Stimulated activated CD4-positive, alpha-beta T cell treated with anti-CD3 and anti-CD28 coated beads, Interleukin-15, amount 100 ng/mL, for 48 hours (primary cell): Measurements from ENCODE around the gene PDE7B.

Source experiments
- DNase-seq, 2 donors: peaks; one replicate each; pipeline ENCODE4 v3.0.0-alpha.2; 2020; ENCODE audit warnings: low read depth in 2 of 2

Gene PDE7B

DNA sequence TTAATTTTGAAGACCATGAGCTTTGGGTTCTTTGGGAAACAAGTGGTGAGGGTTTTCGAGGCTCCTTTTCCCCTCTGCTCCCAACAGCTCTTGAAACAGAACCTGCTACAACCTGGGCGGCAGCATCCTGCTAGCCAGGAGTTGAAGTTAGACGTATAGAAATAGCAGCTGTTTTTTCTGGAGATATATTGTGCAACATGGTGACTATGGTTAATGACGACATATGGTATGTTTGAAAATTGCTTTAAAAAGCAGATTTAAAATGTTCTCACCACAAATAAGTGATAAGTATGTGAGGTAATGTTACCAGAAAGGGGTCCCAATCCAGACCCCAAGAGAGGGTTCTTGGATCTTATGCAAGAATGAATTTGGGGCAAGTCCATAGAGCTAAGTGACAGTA is 138.9 kb downstream of the PDE7B start:
- no peak for DNase-seq

DNA sequence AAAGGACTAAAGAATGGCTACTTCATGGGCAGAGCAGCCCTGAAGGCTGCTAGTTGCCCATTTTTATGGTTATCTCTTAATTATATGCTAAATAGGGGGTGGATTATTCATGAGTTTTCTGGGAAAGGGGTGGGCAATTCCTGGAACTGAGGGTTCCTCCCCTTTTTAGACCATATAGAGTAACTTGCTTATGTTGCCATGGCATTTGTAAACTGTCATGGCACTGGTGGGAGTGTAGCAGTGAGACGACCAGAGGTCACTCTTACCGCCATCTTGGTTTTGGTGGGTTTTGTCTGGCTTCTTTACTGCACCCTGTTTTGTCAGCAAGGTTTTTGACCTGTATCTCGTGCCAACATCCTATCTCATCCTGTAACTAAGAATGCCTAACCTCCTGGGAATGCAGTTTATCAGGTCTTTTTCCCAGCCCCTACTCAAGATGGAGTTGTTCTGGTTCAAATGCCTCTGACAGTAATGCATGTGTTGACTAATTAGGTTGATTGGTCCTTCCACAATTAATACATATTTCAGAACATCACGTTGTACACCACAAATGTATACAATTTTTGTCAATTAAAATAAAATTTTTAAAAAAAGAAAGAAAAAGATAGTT is 139.5 kb downstream of the PDE7B start:
- DNase-seq: no peak

DNA sequence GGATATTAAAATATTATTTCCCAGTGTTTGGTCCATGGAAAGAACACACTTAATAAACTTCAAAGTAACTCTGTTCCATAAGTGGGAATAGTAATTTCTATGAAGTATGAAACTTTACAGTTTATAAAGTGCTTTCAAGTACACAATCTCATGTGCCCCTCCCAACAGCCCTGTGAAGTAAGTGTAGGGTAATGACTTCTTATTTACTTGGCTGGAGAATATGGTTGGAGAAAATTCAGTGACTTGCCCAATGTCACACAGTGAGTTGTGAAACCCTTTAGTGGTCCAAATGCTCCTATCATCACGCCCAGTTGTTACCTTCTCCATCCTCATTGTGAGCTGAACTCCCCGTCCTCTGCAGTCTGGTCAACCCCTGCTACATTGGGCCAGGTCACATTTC is 141.2 kb downstream of the PDE7B start:
- no peak for DNase-seq

DNA sequence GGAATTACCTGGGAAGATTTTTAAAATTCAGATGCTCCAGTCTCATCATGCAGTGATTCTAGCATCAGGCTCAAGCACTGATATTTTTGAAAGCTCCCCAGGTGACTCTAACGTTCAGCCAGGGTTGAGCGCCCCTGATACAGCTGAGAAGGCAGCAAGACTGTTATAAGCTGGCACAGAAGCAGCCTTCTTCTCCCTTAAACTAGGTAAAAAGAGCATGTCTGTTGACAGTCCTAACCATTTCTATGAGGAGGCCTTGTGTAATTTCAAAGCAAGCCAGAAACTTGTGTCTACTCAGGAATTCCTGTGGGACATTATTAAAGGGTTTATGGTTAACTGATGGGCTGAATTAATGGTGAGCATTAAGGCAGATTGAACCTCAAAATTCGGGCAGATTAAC is 141.9 kb downstream of the PDE7B start:
- DNase-seq: no peak

DNA sequence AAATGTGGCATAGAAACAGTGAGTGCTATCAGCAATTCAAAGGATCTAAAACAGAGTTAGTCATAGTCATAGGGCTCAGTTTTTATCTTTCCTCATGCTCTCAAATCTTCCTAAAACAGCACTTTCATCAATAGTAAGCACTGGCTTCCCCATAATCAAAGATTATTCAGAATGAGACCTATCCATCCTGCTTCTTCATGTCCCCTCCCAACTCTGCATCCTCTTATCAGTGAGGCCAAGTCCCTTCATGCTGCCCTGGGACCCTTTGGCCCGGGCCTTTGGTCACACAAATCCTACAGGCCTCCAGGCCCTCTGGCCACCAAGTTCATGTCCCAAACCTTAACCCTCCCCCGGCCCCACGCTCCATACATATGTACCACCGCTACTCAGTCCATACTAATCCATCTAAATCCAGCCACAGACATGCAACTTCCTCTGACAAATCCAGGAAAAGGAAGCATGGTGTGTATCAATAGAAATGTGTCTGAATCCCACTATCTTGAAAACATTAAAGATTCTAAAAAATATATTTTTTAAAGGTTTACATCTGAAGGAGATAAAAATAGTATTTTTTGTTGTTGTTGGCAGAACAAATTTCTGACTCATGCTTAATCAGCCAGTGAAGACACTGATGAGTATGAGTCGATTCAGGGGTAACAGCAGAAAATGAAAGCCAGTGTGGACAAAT is 143.5 kb downstream of the PDE7B start:
- DNase-seq: no peak

DNA sequence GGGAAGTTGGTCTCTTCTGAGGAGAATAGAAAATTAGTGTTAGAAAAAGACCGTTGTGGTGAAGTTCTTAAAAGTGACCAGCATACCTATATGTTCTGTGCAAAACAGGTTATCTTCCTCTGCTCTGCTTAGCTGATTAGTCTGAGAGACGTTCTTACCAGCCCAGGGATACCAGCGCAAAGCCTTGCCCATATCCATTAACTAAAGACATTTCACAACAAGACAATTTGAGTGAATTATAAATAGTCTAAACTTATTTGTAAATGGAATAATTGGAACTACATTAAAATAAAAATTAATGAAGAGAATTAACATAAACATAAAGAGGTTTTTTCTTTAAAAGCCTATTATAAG is 144.0 kb downstream of the PDE7B start:
- DNase-seq: no peak

DNA sequence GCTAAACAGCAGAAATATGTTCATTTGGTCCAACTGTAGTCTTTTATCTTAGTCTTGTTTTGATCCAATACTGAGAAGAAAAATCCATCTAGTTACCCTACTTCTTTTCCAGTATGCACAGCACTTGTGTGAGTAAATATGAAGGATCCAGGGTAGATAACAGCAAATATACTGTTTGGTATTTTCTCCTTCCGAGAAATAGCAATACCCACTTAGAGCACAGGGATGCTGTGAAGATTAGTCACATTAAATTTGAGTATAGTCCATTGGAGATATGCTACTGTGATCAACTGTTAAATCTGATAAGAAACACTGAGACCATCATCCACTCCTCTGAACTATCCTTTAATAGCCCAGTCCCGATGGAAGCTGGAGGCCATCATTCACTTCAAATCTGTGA is 145.2 kb downstream of the PDE7B start:
- no peak for DNase-seq

DNA sequence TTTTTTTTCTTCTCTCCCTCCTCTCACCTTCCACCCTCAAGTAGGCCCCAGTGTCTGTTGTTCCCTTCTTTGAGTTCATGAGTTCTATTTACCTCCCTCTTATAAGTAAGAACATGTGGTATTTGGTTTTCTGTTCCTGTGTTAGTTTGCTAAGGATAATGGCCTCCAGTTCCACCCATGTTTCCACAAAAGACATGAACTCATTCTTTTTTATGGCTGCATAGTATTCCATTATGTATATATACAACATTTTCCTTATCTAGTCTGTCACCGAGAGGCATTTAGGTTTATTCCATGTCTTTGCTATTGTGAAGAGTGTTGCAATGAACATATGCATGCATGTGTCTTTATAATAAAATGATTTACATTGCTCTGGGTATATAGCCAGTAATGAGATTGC is 147.9 kb downstream of the PDE7B start:
- no peak for DNase-seq

DNA sequence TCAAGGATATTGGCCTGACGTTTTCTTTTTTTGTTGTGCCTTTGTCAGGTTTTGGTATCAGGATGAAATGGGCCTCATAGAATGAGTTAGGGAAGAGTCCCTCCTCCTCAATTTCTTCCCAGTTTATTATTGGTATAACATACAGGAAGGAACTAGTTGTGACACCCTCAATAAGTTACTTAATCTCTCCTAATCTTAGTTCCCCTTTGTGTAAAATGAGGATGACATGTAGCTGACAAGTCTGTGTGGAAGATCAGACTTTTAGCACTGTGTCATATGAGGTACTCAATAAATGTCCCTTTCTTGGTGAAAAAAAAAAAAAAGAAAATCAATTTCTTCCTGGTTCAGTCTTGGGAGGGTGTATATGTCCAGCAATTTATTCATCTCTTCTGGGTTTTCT is 155.8 kb downstream of the PDE7B start:
- no peak for DNase-seq

DNA sequence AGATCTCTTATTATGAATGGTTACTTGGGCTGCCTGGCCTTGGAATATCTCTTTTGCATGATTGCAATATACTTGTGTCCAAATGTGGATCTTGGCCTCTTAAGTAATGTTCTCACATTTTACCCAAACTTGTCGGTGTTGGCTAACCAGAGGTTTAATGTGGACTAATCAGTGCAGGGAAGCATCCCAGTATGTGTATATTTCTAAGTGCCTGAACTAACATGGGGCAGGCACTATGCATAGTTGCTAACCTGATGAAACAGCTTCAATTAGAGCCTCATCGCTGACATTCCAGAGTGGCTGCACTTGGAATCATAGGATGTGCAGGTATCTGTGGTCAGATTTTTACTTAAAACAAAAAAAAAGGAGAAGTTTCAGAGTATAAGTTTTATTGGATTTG is 160.0 kb downstream of the PDE7B start:
- no peak for DNase-seq

DNA sequence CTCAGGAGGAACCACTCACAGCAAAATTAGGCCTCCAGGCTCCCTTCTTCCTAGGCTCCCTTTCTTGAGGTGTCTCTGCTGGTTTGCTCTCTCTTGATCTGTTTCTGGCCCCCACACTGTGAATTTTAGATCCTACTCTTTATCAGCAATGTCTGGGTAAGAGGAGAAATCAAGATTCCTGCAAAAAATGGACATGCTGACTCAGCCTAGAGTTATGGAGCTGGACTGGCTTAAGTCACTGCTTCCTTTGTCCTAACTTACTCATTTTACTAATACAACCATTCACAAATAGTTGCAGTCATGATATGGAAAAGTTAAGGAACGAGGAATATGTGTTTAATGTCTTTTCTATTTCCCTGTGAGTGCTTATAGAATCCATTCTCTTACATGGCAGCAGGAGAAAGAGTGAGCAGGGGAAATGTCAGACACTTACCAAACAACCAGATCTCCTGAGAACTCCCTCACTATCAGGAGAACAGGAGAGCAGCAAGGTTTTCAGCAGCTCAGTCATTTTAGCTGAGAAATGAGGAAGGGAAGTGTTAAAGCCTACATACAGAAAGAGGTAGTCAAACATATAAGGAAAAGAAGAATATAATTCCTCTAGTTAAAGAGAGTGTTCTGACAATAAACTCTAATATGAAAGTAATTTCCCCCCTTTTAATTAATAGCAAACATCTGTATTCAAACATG is 160.8 kb downstream of the PDE7B start:
- no peak for DNase-seq

DNA sequence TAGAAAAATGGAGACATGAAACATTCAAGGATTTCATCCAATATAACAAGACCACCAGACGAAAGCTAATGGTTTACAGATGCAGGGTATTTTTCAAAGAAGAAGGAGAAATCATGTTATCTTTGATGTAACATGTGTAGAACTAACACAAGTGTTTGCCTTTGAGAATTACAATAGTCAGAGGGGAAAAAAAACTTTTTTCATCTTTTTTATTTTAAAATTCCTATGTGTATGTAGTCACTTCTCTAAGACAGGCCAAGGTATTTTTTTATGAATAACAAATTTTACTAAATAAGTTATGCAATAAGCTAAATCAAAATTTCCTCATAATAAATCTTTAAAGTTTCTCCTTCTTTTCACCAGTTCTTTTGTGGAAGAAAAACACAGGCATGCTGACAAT is 161.4 kb downstream of the PDE7B start:
- DNase-seq: no peak

DNA sequence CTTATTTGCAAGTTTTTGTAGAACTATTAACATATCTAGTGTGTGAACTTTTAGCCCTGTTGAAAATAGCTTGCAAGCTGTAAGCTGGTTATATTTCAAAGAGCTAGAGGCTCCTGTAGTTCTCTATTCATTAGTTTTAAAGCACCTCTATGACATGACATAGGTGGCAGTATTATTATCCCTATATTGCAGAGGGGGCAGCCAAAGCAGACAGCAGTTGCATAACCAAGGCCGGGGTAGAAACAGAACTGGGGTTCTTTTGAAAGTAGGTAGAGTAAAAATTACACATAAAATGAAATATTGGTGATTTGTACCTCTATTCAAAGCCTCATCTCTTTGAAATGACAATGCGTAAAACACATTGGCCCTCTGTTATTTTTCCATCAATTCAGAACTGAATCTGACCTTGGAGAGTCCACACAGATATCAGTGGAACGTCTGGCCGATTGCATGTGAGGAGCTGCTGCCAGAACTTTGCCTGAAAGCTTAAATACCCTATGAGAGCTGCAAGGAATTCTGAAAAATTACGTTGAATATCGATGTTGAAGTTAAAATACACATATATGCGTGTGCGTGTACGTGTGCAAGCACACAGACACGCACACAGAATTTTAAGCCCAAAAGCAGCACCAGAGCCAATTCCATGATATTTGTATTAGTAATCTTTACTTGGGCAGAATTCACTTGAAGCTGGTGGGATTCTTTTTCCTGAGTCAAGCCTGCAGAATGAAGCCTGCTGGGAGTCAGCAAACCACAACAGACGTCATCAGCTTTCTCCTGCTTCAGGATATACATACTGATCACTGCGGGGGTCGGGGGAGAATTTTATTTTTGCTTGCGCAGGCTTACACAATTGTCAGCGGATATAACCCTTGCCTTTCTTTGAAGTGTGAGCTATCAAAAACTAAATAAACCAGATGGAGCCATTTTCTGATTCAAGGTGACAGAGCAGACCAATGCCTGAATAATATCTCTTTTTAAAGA is 163.2 kb downstream of the PDE7B start:
- DNase-seq: no peak

DNA sequence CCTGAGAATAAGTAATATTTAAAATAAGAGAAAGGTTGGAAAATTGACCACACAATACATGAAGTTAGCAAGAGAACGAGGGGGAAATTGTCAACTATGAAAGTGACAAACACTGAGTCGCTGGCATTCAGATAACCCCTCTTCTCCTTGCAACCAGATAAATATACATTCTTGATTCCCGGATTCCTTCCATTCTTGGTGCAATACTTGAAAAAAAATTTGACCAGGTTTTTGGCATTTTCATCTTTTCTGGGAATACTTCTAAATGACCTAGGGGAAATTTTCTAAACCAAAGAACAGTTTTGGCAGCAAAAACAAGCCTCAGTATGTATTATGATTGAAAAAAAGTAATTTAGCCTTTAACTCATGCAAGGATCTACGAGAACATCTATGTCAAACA is 164.0 kb downstream of the PDE7B start:
- DNase-seq: no peak

DNA sequence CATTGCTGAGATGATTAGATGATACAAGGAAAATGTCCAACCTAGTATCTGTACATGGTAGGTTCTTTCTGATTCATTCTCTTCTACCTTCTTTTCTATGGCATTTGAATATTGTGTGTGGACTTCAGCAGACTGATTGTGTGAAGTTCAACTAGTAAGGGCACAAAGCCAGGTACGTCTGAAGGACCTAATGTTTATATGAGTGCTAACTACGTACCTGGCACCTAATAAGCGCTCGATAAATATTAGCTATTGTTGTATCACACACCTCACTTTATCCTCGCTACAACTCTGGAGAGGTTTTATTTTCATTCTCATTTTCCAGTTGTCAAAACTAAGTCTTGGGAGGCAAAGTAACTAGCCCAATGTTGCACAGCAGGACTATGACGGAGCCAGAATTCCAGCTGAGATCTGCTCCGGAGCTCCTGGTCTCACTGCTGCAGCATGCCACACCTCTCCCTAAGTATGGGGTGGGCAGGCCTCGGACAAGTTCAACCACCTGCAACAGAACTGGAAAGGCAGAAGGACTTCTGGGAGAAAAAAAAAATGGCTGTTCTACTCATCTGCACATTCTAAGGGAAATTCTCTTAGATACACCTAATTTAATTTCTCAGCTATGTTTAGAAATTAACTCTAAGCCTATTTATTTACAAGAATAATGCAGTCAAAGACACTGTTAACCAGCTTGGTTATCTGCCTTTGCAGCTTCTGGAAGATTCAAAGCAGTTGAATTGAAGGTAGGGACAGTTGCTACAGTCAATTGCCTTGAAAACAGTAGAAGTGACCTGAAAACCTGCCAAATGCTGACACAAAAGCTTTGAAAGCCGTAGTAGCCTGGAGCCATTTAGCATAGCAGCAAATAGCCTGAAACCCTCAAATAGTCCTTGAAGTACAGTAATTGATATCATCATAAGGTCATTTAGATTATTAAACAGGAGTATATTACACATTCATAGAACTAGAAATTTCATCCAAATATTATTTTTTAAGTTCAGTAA is 165.0 kb downstream of the PDE7B start:
- no peak for DNase-seq

DNA sequence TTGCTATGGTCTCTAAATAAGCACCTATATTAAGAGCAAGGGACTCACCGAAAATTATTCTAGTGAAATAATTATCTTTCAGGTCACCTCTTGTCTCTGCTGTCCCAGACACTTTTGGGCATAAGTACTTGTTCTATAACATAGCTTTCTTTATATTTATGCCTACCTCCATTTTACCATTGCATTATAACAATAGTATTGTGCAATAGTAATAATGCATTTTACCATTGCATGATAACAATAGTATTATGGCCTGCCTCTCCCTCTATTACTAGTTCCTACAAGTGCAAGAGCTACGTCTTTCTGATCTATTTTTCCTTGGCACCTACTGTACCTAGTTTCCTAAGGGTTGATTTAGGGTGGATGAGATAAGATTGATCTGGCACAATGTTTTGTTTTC is 169.2 kb downstream of the PDE7B start:
- DNase-seq: no peak

DNA sequence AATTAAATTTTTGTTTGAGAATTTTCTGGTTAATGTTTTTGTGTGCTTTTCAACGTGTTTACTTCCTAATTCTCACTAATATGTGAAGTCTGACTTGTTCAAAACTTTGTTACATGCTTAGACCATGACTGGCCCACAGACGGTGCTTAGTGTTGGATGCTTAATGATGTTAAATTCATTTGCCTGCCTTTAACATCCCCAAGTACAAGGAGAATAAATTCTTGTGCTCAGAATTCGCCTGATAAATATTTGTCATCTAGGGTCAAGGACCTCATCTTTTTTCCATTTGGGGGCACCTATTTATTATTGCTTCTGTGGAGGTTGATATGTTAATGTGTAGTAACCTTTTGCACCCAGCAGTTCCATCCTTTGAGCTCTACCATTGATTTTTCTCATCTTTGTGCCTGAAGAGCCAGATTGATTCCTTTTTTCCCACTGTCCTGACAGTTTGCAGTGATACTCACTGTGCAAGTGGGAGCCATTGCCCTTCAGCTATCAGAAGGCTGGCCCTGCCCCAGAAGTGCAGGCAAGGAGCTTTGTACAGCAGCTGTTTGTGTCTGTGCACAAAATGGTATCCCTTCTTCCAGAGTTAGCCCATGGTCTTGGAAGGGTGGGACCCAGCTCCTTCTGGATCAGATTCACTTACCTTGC is 170.8 kb downstream of the PDE7B start:
- DNase-seq: no peak

DNA sequence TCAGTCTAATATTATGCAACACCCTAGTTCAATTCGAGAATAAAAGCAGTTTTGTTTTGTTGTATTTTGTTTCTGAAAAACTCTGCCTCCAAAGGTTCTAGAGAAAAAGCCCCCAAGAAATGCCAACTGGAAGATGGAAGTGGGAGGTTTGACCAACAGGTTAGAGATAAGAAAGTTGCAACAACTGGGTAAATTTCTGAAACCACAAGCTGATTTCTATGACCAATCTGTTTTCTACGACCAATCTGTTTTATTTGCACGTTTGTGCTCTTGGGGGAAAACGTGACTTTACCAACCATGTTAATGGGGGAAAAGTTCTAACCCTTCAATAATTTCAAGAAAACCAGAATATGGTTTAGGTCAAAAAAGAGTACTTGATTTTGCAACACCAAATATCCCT is 173.2 kb downstream of the PDE7B start:
- no peak for DNase-seq

DNA sequence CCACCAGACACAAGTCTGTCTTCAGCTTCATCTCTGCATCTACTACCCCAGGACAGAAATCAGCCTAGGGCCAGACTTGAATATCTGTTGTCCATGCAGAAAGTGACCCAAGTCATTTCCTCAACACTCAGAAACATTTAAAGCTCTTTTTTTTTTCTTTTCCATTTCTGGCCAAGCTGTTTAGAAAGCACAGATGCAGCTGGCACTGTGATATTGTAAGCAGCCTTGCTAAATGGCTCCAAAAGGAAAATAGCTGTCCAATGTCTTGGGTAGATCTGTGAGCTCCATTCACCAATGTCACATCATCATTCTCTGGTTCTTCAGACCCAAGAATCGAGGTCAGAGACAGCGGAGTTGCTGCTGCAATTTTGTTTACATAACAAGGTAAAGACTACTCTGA is 174.2 kb downstream of the PDE7B start:
- DNase-seq: no peak

DNA sequence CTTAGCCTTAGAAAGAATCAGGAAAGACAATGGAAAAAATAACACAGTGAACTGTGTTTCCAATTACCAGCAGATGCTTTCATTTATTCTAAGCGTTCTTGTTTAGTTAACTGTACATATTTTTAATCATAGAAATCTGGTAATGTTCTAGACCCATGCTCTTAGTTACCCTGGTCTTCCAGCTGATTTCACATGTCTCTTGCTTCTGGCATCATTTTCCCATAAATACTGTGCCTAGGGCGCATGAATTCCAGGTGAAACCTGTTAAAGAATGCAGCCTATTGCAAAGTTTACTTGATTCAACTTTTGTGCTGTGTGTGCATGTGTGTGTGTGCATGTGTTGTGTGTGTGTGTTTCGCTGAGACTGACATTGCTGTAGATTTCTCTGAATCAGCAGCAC is 178.6 kb downstream of the PDE7B start:
- DNase-seq: no peak

DNA sequence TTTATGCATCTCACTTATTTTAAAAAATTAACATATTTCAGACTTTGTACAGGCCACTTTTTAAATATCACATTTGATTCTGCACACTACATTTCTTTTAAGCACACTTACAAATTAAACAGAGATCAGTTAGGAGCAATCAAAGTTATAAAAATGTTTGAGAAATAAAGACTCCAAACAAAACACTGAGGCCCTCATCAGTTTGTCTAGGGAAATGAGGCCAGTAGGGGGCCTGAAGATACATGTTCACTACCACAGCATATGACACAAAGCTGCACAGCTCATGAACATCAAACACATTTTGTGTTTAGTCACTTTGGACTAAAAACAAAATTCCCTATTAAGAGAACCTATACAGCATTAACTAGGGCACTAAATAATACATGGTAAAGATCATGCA is 180.5 kb downstream of the PDE7B start:
- DNase-seq: no peak
